ENCODE measurements around the gene MEF2A.
"Not testable (repeated sequence)": the region's sequence is repeated elsewhere in the genome, so short reads cannot be mapped to it uniquely, and the experiment has no call there.

Gene MEF2A

DNA sequence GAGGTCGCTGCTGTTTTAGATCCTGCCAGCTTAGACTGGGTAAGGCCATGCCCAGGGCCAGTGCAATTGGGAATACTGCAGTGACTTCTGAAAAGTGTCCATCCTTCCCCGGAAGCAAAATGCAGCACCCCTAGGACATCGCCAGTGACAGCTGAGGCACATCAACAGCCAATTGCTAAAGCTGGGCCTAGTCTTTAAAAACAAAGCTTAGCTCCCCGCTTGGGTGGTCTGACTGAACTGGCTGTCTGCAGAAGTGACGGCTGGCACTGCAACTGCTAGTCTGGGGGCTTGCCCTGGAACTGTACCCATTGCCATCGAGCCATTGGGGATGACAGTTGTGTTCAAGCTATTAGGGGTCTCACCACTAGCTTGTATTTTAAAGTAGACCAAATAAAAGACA is 163.1 kb downstream of the MEF2A start:
- no peak for DNase-seq (ENCODE audit: low read depth in 2 of 2, low spot score in 1 of 2)

DNA sequence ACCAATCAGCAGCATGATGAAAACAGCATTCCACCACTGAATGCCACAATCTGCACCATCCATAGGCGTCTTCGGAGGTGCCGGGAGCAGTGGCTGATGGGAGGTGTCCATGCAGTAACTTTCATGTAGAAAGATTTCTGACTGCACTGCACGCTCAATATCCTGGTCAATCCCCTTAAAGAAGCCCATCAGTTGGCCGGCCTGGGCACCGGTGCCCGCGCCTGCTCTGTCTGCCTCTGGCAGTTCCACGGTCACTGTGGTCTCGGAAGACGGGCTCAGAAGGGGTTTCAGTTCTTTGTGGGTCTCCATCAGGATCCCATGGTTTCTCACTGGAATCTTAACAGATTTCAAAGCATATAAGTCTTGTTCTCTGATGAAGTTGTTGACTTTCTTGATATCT is 163.5 kb downstream of the MEF2A start:
- no peak for DNase-seq (ENCODE audit: low read depth in 2 of 2, low spot score in 1 of 2)

DNA sequence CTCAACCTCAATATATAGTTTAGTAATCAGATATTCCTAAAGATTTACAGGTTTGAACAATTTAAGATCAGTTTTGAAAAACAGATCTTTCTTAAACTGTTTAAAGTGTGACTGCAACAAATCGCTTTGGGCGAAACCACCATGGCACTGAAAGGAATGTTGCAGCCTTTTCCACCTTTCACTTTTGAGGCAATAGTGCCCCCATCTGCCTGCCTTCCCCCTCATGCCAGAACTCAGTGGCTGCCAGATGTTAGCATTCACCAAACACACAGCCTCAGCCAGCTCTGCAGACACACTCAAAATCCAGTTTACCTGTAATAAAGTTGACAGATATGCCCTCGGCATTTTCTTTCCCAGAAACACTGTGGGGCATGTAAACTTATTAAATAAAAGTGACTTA is 164.1 kb downstream of the MEF2A start:
- DNase-seq (ENCODE audit: low read depth in 2 of 2, low spot score in 1 of 2): no peak

DNA sequence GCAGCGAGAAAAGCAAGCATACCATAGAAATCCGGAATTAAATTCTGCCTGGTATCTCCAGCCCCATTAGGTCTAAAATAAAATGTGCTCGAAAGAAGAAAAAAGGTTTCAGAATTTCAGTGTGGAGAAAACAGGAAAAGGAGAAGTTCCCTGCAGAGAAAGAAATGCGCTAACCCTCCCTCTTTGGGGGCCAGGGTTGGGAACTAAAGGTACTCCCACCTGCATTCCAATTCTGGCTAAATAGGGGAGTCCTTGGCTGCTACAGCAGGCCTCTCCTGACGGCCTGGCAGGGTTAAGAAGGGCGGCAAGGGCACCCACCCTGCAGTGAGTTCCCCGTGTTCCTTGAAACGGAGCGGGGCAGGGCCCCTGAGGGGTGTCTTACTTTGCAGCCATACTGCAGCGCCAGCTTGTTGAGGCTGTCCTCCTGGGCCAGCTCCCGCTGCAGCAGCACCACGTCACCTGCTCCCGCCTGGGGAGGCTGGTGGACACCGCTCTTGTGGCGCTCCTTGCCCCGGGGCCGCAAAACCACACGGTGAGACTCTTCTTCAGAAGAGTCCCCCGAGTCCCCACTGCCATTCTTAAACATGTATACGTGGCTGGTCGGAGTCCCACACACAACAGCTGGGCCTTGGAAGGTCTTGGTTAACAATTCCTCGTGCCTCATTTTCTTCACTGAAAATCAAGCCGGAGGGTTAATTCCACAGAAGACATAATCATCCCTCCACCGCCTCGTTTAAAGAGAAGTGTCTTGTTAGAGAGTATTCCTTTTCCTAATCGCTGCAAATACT is 165.7 kb downstream of the MEF2A start:
- no peak for DNase-seq (ENCODE audit: low read depth in 2 of 2, low spot score in 1 of 2)

DNA sequence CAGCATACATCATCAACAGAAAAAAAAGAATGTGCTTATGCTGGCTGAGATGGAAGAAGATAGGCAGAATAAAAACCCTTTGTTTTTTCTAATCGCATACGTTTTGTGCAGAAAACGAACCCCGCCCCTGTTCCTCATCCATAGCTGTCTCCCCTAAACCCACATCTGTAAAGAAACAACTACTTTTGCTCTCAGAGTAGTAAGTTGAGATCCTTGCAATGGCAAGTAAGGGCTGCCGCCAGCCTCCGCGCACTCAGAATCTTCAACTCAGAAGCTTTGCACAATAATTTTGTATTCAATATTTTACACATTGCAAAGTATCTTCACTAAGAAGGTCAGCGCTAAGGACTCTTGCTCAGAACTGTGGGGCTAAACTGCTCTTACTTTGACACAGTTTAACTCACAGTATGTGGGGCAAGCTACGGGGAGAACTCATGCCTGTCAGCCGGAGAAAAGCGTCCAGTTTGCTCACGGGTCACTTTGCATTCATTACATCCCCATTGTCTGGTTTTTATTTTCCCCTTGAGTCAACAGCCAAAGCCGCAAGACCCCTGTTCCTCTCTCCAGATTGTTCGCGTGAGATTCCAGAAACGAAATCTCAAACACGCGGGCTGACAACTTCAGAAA is 166.5 kb downstream of the MEF2A start:
- no peak for DNase-seq (ENCODE audit: low read depth in 2 of 2, low spot score in 1 of 2)

DNA sequence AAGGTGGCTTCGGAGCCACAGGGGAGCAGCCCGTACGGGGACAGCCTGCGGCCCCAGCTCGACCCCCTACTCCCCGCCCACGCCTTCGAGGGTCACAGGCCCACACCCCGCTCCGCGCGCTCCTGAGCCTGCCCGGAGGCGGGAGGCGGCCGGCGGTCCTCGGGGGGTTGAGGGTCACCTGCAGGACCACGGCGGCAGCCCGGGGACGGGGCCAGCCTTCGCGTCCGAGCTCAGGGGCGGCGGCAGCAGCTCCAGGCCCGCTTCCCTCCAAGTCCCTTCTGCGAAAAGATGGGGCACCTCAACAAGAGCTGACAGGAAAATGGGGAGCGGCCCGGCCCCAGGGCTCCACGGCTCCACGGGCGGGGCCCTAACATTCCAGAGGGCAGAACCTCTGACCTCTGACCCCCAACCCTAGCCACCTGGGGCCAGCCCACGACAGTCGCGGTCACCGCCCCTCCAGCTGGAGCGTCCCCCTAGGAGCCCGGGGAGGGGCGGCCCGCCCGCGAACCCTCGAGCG is 167.0 kb downstream of the MEF2A start:
- no peak for DNase-seq (ENCODE audit: low read depth in 2 of 2, low spot score in 1 of 2)

DNA sequence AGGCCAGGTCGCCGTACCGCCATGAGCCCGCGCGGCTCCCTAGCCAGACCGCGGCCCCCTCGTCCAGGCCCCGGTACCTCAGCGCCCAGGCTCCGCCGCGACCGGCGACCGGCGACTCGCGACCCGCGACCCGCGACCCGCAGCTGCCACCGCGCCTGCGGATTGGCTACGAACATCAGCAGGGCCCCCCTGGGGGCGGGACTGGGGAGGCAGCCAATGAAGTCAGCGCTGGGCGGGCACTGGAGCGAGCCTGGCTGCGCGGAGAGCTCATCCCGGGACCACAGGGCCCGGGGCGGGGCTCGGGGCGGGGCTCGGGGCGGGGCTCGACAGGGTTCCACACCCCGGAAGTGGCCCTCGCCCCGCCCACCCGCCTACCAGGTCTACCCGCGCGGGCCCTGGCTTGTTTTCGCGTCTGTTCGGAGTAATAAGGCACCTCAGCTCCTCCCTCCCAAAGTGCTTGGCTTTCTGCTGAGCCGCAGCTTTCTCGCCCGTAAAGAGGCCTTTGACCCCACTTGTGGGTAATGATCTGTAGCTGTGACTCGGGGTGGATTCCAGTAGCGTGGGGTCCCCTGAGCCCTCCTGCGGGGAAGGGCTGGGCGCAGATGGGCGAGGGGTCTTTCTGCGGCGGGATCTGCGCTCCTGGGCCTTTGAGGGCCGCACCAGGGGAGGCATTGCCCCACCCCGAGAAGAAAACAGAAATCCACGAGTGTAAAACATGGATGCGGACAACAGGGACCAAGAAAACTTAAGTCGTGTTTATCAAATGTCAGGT is 167.7 kb downstream of the MEF2A start, which contains the start of gene LYSMD4:
LYSMD4 (minus strand) TSS at position 170 of the 772 bp plus-strand sequence. CDS start 1,438 bp downstream, outside the sequence.
- peak; percentile 98 for DNase-seq (ENCODE audit: low read depth in 2 of 2, low spot score in 1 of 2)

DNA sequence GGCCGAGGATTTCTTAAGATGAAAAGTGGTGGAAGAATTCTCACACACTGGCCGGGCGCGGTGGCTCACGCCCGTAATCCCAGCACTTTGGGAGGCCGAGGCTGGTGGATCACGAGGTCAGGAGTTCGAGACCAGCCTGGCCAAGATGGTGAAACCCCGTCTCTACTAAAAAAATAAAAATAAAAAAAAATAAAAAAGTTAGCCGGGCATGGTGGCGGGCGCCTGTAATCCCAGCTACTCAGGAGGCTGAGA is 168.2 kb downstream of the MEF2A start:
- not testable (repeated sequence) for DNase-seq (ENCODE audit: low read depth in 2 of 2, low spot score in 1 of 2)

DNA sequence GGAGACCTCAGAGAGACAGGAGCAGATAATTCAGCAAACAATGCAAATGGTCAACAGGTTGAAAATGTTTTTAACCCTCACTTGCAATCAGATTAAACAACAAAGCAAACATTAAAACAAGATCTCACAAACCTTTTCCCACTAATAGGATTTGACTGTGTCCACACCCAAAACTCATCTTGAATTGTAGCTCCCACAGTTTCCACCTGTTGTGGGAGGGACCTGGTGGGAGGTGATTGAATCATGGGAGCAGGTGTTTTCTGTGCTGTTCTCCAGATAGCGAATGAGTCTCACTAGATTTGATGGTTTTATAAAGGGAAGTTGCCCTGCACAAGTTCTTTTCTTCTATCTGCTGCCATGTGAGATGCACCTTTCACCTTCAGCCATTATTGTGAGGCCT is 168.8 kb downstream of the MEF2A start:
- no peak for DNase-seq (ENCODE audit: low read depth in 2 of 2, low spot score in 1 of 2)

DNA sequence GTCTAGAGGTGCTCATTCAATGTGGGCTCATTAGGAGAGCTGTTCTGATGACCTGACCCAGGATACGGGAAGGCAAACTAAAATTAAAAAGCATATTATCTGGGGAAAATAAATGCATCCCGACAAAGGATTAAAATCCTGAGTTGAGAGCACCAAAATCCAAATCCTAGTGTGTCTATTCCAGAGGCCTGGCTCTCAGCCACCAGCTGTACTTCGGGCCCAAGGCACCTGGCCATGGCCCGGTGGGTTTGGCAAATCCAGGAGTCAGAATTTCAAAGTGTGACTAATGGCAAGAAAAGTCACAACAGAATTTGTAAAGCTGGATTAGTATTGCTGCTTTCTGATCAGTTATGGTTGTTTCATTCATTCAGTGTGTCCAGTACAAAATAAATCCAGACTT is 170.1 kb downstream of the MEF2A start:
- DNase-seq (ENCODE audit: low read depth in 2 of 2, low spot score in 1 of 2): no peak

DNA sequence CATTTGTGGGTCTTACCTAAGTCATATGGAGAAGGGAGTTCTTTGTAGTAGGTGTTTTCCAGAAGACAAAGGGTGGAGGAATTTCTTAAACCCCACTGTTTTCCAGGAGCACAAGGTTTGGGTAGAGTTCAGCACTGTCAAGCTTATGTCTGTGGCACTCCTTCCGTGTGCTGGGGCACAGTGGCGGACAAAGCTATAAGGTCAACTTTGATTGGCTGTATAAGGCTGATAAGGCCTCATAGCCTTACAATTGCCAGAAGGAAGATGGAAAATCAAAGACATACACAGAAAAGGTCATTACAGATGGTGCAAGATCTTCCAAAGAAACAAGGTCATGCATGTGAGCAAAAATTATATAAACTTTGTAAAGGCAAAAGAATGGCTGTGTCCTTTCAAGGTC is 170.9 kb downstream of the MEF2A start:
- DNase-seq (ENCODE audit: low read depth in 2 of 2, low spot score in 1 of 2): no peak

DNA sequence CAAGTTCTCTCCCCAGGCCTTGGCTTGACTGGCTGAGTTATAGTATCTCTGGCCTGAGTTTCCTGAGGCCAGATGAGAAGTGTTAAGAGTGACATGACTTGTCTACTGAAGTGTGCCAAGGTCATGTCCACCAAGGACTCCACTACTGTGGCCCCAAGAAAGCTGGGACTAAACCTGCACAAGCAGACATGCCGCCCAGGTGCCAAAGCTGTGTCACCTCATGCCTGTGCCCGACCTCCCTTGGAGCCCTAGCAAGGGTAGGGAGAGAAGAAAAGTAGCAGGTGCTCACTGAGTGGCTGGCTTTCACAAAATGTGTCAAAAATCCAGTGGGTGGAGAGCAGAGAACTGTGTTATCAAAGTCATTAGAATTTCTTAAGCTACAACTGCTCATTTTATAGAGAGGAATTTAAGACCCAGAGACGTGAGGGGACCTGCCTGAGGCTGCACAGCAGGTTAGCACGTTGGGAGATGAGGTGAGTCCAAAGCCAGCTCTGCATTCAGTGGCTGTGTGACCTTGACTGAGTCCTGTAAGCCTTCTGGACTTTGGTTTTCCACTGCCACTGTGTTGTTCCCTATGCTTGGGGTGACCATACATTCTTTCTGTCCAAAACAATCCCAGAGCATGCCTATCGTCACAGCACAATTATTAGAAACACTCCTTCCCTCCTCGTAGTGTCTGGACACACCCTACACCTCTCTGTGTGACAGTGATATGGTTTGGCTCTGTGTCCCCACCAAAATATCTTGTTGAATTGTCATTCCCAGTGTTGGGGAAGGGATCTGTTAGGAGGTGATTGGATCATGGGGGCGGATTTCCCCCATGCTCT is 172.4 kb downstream of the MEF2A start:
- no peak for DNase-seq (ENCODE audit: low read depth in 2 of 2, low spot score in 1 of 2)

DNA sequence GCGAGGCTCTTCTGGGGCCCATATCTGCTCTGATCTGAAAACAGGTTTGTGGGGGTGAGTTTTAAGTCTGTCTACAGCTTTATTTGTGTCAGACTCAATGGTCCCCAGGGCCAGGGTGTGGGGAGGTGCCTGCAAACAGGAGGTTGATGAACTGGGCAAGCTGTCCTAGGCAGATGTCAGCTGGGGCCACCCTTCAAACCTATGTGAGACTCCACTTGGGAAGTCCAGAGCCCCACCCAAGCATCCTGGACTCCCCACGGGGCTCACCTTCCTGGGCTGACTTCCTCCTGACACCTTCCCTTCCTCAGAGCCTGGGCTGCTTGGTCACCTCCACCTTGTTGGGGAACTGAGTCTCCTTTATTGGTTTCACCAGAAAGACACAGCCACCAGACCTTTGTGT is 176.1 kb downstream of the MEF2A start:
- DNase-seq (ENCODE audit: low read depth in 2 of 2, low spot score in 1 of 2): no peak

DNA sequence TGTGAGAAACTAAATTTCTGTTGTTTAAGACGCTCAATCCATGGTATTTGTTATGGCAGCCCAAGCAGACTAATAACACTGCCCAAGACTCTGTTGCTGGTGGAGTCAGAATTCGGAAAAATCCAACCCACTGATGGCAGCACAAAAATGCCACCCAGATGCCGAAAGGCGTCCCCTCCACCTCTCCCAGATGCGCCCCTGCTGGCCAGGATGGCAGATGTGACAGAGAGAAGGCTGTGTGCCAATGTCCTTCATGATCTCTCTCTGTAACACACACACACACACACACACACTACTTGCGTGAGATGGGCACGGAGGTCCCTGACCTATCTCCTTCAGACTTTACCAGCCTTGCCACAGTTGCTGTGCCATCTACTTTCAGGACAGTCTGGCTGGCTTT is 178.4 kb downstream of the MEF2A start:
- no peak for DNase-seq (ENCODE audit: low read depth in 2 of 2, low spot score in 1 of 2)

DNA sequence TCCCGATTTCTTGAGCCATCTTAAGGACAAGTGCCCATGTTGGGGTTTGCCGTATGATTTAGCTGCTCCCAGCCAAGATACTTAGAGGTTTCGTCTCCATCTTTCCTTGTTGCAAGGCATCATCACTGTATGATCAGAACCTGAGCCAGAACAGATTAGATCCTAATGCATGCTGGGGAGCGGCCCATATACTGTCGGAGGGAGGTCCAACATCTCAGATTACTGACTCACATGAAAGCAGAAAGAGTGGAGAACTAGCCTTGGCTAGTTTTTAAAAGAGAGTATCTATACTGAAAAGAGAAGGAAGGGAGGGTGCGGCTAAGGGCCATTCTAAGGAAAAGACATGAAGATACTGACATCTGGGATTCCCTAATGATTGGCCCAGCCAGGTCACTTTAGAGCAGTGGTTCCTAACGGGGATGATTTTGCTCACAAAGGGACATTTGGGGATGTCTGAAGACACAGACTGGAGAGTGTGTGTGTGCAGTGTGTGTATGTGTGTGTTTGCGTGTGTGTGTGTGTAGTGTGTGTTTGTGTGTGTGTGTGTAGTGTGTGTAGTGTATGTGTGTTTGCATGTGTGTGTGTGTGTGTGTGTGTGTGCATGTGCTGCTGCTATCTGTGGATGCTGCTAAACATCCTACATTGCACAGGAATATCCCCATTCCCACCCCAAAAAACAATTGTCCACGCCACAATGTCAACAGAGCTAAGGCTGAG is 179.7 kb downstream of the MEF2A start:
- DNase-seq (ENCODE audit: low read depth in 2 of 2, low spot score in 1 of 2): no peak

DNA sequence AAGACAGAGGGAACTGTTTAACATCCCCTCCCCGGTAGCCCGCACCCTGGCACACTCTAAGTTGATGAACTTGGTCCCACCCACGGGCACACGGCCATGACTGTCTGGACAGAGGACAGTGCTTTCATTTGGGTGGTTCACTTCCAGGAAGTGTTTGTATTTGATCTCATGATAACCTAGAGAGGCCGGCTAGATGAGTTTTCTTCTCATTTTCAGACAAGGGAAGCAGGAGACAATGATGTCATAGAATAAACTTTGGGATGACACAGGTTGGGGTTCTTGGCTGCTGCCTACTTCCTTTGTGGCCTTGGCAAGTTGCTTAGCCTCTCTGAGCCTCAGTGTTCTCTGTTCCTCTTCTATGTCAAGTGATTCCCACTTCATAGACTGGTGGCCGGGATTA is 183.6 kb downstream of the MEF2A start:
- no peak for DNase-seq (ENCODE audit: low read depth in 2 of 2, low spot score in 1 of 2)

DNA sequence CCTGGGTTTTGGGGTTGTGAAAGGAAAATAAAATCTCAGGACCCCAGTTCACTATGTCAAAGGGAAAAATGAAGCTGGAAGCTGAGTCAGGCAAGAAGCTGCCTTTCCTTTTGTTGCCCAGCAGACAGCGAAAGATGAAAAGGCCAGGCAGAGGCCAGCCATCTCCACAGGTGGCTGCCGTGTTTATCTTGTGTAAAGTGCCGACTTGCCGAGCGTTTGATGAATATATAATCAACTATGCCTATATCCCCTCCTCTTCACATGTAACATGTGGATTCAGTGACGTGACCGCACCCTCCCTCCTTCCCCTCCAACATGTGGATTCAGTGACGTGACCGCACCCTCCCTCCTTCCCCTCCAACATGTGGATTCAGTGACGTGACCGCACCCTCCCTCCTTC is 184.5 kb downstream of the MEF2A start:
- DNase-seq (ENCODE audit: low read depth in 2 of 2, low spot score in 1 of 2): not testable (repeated sequence)

DNA sequence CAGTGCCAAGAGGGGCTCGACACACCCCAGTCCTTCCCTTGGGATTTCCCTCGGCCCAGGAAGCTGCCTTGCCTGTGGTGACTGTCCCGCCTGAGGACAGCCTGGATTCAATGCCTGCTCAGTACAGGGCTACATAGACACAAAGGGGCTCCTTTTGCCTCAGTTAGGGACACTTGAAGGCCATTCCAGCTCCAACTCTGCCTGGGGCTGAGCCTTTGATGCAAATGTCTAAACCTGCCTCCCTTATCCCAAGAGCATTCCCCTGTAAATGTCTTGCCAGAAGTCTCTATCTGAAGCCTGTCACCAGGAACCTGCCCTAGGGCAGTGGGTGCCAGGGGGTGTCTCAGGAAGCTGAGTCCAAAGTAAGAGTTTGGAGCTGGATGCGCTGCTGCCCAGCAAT is 186.8 kb downstream of the MEF2A start:
- no peak for DNase-seq (ENCODE audit: low read depth in 2 of 2, low spot score in 1 of 2)

DNA sequence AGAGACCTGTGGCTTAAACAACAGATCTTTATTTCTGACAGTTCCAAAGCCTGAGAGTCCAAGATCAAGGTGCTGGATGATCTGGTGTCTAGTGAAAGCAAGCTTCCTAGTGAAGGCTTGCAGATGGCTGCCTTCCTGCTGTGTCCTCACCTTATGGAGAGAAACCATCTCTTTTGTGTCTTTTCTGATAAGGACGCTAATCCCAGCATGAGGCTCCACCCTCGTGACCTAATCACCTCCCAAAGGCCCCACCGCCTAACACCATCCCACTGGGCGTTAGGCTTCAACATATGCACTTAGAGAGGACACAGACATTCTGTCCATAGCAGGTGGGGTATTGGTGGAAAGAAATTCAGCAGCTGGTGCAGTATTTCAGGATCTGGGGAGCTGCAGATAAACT is 187.3 kb downstream of the MEF2A start:
- DNase-seq (ENCODE audit: low read depth in 2 of 2, low spot score in 1 of 2): no peak

DNA sequence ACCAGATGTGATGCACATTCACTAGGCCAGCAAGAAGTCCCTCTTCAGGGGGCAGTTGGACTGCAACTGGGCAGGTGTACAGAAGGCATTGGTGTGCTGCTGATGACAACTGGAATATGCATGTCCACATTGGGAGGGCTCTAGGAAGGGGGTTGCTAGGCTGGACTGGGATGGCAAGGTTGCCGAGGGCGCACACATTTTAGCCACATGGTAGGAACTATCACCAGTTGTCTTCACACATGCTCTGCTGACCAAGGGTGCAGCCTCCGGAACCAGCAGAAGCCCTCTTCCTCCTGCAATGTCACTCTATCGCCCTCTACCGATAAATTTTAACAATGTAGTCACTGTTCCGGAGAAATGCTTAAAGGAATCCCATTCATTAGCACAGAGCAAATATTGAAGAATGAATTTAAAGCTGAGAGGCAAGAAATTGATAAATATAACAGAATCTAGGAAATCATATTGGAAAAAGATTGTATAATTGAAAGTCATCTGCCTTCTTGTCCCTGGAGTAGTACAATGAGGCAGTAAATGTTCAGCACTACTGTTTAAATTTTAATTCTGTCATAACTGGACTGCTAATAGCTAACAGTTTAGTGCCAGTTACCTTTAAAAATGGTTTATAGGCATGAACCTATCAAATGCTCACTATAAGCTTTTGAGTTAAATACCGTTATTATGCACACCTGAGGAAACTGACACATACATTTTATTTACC is 190.1 kb downstream of the MEF2A start:
- DNase-seq (ENCODE audit: low read depth in 2 of 2, low spot score in 1 of 2): no peak
